ENCODE results near the gene CREBRF. TPM values are rescaled to one million over a fixed set of nuclear protein-coding genes. Genes with fewer than 3 reads are reported as not detected.
"Not testable (repeated sequence)": the region's sequence is repeated elsewhere in the genome, so short reads cannot be mapped to it uniquely, and the experiment has no call there.

The CREBRF gene
- total RNA-seq, 1 donor from 2014 or later: 20.2 TPM

DNA sequence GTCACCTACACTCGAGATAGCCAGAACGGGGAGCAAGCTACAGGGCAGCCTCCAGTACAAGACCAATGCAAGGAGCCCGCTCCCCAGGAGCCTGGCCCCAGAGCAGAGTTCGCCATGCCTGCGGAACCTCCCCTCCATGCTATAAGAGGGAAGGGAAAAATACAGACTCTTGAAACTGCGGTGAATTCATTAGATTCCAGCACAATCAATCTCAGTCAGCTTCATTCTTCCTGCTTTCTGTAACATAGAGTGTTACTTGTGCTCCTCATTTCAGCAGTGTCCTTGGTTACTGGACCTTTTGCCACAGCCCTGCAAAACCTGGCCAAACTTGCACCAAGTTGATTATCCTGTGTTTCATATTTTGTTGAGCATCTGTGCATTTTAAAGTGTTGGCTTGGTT lies 22.2 kb upstream of the CREBRF start:
- intact Hi-C loops (cut with DNase I): no loop called here
- no peak for DNase-seq (ENCODE audit: low spot score)

DNA sequence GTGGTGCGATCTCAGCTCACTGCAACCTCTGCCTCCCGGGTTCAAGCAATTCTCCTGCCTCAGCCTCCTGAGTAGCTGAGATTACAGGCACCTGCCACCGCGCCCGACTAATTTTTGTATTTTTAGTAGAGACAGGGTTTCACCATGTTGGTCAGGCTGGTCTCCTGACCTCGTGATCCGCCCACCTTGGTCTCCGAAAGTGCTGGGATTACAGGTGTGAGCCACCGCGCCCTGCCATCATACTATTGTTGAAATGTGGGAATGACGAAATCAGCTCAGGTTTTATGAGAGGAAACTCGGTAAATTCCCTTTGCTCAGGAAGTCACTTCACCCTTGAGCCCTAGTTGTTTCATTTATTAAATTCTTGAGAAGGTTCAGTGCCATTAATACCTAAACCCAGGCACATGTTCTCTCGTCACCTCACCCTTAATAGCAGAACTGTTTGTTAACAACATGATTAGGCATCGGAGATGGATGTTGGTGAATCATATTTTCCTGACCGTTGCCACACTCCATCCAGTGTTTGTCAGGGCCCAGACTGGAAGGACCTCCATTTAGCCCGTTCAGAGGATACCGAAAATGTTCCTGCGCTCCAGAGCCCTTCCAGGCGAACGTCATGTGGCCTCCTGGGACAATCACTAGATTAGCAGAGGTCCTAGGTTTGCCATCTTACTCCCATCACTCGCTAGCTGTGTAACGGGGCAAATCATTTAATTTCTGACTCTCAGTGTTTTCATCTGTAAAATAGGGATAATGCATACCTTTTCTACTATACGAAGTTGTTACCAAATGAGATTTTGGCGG lies 20.0 kb upstream of the CREBRF start:
- intact Hi-C loops (cut with DNase I): no loop called here

GRCh38 chr5:173039188-173039587 lies 17.0 kb upstream of the CREBRF start:
- intact Hi-C loops (cut with DNase I): no loop called here
- DNase-seq (ENCODE audit: low spot score): no peak

More for the DNA sequence above, 20.0 kb upstream of the CREBRF start:
- DNase-seq (ENCODE audit: low spot score): no peak

- intact Hi-C loops (cut with DNase I): no loop called here
- no peak for DNase-seq (ENCODE audit: low spot score)
These were observed 16.2 kb upstream of the CREBRF start for GRCh38 chr5:173039964-173040363.

- DNase-seq (ENCODE audit: low spot score): no peak
- intact Hi-C loops (cut with DNase I): no loop called here
These were observed 14.0 kb upstream of the CREBRF start for GRCh38 chr5:173041881-173042762.

GRCh38 chr5:173042763-173043107 lies 13.4 kb upstream of the CREBRF start:
- no peak for DNase-seq (ENCODE audit: low spot score)
- intact Hi-C loops (cut with DNase I): no loop called here

DNA sequence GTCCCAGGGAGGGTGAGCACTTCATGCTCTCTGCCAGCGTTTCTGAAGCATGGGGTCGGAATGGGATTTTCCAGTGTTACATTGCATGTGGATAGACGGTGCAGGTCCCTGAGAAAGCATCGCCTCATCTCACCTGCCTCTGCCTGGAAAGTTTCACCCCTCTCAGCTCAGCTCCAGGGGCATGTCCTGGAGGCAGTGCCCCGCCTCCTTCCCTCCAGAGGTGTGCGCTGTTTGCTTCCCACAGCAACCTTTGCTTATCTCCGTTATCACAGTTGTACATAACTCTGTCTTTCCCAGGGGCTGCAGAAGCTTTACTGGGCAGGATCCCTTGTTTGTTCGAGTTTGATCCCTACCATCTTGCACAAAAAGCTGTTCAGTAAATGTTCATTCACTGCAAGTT lies 10.7 kb upstream of the CREBRF start:
- intact Hi-C loops (cut with DNase I): no loop called here
- no peak for DNase-seq (ENCODE audit: low spot score)

GRCh38 chr5:173047096-173047837 lies 8.9 kb upstream of the CREBRF start:
- DNase-seq (ENCODE audit: low spot score); intact Hi-C loops (cut with DNase I): not testable (repeated sequence)

GRCh38 chr5:173047838-173048105 lies 8.4 kb upstream of the CREBRF start:
- intact Hi-C loops (cut with DNase I): no loop called here
- no peak for DNase-seq (ENCODE audit: low spot score)

- no peak for DNase-seq (ENCODE audit: low spot score)
- intact Hi-C loops (cut with DNase I): no loop called here
These were observed 5.4 kb upstream of the CREBRF start for GRCh38 chr5:173050791-173051190.

DNA sequence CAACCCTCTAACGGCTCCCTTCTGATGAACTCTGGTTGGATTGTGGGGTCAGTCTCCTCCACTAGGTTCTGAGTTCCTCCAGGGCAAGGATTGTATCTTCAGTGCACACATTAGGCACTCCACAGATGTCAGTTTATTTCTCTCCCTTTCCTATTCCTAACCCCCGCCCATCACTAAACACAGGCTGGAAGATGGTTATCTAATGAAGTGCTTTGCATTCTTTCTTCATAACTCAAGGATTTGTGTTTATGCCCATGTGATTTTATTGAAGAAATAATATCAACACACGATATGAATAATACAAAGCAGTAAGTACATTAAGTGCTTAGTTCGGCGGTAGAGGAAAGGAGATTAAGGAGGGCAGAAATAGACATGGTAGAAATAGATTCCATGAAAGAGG lies 4.4 kb upstream of the CREBRF start:
- intact Hi-C loops (cut with DNase I): no loop called here
- DNase-seq (ENCODE audit: low spot score): no peak

DNA sequence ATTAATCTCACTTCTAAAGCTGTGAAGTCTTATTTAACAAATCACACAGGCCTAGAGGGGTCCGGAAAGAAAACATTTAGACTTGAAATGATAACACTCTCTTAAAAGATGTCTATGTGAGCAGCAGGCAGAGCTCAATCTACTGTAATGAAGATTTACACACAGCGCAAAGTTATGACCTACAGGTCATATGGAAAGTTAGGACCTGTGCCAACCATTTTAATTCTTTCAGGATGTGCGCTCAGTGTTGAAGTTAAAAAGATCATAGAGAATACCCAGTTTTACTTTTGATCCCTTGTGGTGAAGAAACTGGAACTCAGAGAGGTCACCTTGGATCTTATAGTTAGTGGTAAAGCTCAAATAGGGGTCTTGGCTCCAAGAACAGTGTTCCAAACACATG lies 3.1 kb upstream of the CREBRF start:
- intact Hi-C loops (cut with DNase I): no loop called here
- DNase-seq (ENCODE audit: low spot score): no peak

DNA sequence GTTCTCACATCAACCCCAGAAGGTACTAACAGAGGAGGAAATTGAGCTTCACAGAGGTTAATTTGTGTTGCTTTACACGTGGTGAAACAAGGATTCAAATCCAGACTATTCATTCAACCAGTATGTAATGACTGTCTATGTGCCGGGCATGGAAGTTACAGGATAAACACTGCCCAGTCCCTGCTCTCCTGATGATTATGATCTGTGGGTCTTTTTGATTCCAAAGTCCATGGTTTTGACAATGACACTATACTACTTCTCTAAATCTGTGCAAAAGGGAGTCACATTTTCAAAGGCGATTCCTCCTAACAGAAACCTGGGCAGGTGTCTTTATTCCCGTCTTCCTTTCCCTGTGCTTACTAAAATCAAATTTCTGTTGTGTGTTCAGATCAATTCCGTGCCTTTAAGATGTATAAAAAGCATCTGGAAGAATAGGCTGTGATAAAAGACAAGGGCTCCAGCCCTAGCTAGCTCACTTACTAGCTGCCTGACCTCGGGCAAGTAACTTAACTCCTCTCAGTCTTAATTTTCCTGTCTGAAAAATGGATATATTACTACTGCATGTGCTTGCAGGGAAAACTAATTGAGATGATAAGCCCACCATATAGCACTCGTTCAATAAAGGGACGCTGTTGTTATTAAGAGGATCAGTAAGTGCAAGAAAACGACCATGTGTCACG lies 970 bp upstream of the CREBRF start:
- intact Hi-C loops (cut with DNase I): no loop called here

DNA sequence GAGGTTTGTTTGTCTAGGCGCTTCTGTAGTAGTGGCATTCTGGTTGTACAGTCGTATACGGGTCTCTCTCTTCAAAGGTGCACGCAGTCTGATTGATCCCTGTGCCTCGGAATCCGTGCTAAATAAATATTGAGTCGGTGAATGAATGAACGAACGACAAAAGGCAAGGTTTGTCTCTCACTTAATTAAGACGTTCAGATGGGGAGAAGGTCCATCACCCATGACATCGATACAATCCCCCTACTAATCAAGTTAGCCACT lies 500 bp upstream of the CREBRF start:
- intact Hi-C loops (cut with DNase I): no loop called here
- DNase-seq (ENCODE audit: low spot score): no peak

More for the DNA sequence above, 970 bp upstream of the CREBRF start:
- DNase-seq (ENCODE audit: low spot score): no peak

DNA sequence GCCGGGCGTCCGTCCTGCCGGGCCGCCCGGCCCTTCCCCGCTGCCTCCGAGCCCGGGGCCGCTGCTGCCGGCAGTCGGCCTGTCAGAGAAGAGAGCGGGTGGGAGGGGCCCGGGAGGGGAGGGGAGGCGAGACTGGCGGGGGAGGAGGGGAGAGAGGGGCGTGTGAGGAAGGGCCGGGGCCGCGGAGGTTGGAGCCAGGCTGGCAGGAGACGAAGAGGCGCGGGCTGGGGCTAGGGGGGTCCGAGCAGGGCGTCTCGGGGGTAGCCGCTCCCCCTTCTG lies 570 bp downstream of the CREBRF start:
- intact Hi-C loops (cut with DNase I): loop anchor here (1.0 kb wide), 1 partner anchor 73 kb away; the partner anchor contains the start of gene ATP6V0E1
- no peak for DNase-seq (ENCODE audit: low spot score)

DNA sequence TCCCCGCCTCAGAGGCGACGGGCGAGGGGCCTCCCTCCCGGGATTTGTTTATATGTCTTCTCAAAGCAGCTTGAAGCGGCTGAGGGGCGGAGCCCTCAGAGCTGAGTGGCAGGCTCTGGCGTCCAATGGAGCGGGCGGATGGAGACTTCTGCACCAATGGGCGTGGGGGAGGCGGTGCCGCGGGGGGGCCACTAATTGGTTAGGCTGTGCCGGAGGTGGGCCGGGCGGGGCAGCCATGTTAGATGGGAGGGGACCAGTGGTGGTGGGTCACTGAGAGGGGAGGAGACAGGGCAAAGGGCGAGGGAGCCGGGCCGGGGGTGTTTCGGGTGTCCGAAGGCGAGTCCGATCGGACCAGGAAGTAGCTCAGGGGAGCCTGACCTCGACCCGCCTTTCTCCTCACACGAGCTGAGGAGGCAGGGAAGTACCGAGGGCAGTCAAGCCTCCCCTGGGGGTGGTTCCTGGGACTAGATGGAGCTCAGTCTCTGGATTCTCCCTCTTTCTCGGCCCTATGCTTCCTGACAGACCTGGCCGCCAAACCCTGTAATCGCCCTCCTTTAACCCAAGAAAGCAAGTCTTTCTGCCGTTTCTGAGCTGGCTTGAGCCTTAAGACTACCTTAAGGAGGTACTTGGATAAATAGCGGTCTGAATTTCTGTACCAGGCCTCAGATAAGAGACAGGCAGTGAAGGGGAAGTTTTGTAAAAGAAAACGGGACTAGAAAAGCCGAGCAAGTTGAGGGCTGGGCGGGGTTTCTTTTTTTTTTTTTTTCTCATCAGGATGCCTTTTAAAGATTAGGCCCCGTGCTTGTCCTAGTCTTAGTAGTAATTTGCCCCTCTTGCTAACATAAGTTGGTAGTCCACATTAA lies 1.1 kb downstream of the CREBRF start:
- DNase-seq (ENCODE audit: low spot score): peak; percentile 99
- intact Hi-C loops (cut with DNase I): no loop called here

GRCh38 chr5:173062141-173062540 lies 6.0 kb downstream of the CREBRF start:
- DNase-seq (ENCODE audit: low spot score): no peak
- intact Hi-C loops (cut with DNase I): no loop called here

- intact Hi-C loops (cut with DNase I): no loop called here
- DNase-seq (ENCODE audit: low spot score): no peak
These were observed 9.0 kb downstream of the CREBRF start for GRCh38 chr5:173065155-173065554.

DNA sequence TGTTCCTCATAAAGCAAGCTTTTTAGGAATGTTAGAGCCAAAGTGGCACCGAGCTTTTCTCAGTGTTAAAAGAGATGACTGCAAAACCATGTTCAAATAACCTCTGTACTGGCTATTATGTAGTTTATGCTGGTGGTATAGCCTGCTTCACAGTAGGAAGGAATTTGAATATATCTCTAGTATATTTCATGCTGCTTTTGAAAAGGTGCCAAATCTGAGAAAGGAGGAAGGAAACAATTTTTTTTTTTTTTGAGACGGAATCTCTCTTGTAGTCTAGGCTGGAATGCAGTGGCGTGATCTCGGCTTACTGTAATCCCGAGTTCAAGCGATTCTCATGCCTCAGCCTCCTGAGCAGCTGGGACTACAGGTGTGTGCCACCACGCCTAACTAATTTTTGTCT lies 13.5 kb downstream of the CREBRF start:
- no peak for DNase-seq (ENCODE audit: low spot score)
- intact Hi-C loops (cut with DNase I): no loop called here
